HuH-7.5 (cell line): ENCODE results near the gene IL11RA.

Experiments used
- DNase-seq: peaks from one replicate; pipeline ENCODE4 v3.0.0; 2011; ENCODE audit warnings: low spot score

IL11RA gene

GRCh38 chr9:34651876-34652601 lies at the start of gene IL11RA:
IL11RA (plus strand) TSS chr9:34652185; CDS start chr9:34655218, 3,033 bp downstream.
- DNase-seq, result peak; percentile 84

- DNase-seq, result peak; percentile 73
Measured at GRCh38 chr9:34603610-34604231, 48.3 kb upstream of the IL11RA start.

DNA sequence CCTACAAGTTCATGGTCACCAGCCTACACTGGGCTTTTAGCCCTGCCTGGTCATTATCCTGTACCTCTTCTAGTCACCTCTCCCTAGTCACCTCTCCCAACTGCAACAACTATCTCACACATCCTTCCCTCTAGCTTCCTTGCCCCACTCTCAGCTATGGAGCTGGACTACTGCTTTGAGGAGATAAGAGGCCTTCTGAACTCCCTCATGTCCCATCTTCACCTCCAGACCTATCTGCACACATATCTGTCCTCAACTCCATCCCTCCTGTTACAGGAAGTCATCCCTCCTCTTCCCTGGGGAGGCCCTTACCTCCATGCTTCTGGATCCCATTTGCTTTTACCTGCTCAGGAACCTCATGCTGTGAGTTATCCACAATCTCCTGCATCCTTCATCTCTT lies 45.8 kb upstream of the IL11RA start:
- no peak for DNase-seq

DNA sequence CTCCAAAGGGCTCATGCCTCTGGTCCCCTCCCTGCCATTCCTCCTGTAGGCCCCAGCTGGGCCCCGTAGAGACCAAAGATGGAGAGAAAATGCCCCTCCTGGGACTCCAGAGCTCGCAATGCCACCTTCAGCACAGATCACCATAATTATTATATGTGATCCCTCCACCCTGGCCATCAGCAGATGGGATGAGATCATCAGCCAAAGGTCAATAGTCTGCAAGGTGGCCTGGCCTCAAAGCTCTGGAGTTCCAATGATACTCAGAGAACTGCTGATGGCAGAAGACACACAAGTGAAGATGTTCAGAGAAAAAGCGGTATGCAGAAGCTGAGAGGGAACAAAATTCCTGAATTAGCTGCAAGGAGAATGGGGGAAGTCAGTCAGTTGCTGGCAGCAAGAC lies 45.1 kb upstream of the IL11RA start:
- DNase-seq, result no peak

GRCh38 chr9:34607331-34607730 lies 44.7 kb upstream of the IL11RA start:
- no peak for DNase-seq

DNA sequence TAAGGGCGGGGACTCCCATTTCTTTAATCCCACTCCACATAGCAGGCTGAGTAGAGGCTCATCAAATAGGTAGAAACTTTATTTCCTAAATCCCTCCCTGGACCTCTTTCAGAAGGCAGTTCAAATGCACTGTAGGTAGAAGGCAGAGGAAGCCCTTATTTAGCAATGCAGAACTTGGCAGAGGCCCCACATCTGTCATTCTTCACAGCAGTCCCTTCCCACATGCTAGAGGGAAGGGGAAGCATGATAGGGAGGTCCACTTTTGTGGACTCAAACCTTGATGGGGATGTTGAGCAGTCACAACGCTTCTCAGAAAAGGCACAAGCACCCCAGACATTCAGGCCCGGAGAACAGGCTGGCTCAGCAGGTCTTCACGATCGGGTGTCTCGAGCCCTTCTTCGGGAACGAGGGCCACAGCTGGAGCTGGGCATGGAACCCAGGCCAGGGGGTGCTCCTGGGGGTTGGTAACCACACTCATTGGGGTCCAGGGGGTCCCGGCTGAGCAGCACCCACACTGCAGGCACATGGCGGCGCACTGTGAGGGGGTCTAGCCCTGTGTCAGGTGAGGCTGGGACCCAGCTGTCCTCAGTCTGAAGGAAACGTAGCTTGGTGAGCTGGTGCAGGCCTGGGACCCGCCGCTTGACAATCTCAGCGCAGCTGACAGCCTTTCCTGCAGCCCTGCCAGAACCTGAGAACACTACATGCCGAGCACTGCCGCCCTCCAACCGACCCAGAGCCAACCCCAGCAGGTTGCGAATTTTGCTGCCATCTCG lies 41.4 kb upstream of the IL11RA start:
- DNase-seq, result no peak

- DNase-seq, result no peak
Measured at GRCh38 chr9:34611251-34611810, 40.7 kb upstream of the IL11RA start.

DNA sequence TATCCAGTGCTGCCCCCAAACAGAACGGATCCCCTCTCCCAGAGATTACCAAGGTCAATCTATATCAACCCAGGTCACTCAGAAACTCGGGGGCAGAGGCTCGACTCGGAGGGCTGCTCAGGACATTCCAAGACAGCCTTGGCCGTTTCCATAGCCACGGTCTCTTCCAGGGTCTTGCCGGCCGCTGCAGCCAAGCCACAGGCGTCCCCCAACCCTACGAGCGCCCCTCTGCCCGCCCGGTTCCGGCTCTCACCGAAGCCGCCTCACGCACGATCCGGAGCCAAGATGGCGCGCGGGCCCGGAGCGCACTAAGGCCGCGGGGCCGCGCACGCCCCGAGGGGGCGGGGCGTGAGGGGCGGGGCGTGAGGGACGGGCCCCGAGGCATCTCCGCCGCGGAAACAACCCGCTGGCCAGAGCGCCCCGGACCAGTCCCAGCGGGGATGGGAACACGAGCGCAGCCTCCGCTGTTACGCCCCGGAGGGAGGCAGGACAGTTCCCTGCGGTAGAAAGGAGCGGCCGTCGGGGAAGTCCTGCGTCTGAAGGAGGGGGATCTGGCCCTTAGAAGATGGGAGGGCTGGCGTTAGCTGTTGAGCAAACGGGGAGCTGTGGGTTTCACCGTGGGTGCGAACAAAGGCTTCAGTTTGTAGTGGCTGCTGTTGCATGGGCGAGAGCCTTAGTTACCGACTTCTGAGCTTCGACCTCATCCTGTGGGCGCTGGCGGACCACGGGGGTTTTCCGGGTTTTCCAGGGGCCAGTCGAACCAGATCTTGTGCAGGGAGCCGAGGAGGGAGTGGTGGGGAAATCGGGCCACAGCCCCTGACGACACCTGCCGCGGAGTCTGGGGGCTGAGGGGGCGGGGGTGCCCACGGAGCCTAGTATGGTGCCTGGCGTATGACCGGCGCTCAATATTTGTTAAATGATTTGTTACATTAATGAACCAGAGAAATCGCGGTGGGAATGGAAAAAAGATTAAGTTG lies 39.9 kb upstream of the IL11RA start, which contains the start of gene RPP25L:
TSS of gene RPP25L (minus strand) at position 287 of the 977 bp plus-strand sequence. CDS start 801 bp downstream, outside the sequence.
- peak; percentile 82 for DNase-seq

DNA sequence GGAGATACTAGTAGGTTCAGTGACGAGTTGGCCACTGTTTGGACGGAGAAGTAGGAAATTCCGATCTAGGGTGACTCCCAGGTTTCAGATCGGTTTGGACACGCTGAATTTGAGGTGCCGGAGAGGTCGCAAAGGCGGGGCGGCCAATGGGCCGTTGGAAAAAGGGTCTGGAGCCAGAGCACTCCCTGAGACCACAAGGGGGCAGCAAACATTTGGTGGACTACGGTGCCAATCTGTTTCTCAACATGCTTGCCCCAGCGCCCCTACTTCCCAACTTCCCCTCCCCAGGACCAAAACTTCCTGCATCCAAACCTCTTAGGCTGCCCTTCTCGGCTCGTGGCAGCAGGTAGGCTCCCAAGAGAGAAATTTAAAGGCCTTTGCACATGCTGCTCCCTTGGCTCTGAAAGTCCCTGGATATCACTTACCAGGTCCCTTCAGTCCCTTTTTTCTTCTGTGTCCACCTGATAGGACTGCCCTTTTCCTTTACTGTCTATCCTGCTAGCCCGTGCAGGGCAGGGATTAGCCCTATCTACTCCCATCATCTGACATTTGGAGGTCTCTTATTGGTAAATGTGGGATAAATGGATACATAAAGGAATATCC lies 39.1 kb upstream of the IL11RA start:
- DNase-seq, result no peak

DNA sequence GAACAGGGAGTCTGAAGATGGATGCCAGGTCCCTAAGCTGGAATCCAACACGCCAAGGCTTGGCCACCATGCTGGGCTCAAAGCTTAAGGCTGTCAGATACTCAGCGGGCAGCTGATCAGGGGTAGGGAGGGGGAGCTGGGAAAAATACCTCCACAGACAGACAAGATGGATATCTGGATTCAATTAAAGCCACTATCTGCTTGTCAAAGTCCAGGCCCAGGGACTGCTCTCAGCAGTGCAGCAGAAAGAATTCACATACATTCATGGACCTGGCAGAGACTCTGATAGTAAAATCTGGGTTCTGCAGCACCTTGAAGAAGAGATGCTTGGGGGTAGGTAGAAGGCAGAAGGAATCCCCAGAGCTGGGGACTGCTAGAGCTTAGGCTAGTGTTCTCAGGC lies 36.9 kb upstream of the IL11RA start:
- no peak for DNase-seq

DNA sequence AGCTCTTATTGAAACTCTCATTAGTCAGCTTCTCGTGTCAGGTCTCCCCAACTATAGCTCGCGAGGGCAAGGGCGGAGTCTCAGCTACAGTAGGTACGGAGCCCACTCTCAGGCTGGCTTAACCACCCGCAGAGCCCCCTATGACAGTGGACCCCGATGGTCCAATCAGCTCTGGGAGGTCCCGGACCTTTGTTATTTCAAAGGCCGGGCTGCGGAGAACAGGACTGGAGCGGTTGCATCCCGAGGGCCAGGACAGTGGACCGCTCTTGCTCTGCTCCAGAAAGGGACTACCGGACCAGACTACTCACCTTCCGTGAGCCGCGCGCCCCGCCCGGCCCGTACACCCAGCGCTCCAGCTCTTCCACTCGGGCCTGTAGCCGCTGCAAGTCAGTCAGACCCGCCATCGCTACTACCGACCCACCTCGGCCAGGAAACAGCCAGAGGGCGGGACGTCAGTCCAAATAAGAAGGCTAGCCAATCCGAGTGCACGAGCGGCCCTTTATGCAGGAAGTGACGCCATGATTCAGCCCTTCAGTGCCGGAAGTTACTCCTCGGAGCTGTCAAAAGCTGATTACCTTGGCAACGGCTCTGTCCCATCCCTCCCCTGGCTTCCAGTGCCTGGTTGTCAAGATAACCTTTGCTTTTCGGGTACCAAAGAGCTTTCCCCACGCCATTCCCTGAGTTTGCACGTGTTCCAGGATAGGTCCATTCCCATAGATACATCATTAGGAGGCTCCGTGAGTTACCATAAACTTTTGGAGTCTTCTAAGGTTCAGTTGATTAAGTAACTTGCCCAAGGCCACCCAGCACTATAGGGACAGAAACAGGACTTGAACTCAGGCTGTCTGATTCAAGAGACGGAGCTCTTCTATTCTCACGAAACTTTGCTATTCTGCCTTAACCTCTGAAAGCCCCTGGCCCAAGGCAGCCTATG lies 31.7 kb upstream of the IL11RA start, which contains the start of gene DCTN3:
TSS of gene DCTN3 (minus strand) at position 435 of the 934 bp plus-strand sequence. CDS start at position 404, 31 bp downstream.
- DNase-seq, result peak; percentile 94

- DNase-seq, result no peak
Measured at GRCh38 chr9:34623374-34624235, 28.4 kb upstream of the IL11RA start.

DNA sequence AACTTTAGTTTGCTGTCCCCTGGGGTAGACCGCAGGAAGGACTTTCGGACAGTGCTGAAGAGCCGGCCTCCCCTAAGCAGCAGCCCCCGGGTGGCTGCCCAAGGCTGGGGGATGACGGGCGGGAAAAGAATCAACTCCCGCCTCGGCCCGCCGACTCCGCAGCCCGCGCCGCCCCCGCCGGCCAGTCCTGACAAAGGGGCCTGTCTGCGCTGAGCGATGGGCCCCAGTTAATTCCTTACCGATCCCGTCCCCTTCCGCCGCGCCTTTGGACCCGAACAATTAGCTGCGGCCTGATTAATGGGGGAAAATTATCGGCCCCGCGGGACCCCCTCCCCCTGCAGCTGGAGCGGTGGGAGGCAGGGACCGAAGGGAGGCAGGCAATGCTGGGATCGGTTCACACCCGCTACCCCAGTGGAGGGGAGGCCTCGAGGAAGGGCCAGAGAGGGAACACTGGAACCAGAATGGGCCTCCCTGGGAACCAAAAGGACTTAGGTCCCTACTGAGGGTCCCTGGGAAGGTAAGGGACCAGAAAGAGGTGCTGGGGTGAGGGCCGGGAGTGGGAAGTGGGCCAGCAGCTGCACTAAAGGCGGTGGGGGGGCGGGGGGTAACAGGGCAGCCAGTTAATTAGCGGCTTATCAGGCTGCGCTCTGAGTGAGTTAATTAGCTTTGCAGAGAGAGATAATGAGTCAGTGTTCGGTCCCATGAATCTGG lies 27.4 kb upstream of the IL11RA start:
- no peak for DNase-seq

GRCh38 chr9:34625186-34625486 lies 26.8 kb upstream of the IL11RA start:
- no peak for DNase-seq

DNA sequence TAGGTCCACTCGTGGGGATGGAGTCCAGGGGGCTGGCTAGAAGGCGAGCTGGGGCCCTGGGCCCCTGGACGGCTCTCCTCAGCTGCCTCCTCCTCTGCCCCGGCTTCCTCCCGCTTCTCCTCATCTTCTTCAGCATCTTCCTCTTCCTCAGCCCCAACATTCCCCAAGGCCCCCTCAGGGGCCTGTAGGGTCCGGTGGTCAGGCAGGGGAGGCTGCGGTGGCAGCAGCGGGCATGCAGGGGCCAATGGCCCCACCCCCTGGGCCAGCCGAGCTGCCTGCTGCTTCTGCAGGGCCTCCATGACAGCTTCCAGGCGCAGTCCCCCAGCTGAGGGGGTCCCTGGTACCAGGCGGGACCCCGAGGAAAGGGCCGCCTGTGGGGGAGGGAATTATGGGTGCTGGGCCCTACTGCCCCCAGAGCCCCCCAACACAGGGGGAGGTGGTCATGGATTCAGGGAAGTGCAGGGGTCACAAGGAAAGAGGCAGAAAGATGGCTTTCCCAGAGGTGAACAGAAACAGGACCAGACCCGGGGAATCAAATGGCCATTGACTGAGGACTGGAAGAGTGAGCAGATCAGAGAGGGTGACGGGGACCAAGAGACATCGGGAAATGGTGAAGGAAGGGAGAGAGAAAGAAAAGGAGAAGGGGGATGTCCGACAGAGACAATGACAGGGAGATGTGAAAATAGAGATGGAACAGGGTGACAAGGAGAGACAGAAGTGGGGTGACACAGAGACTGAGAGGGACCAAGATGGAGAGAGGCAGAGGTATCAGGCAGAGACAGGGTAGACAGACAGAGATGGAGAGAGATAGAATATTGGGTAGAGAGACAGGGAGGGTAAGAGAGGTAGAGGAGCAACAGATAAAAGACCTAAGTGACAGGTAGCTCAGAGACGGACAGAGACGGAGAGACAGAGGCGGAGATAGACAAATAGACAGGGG lies 24.0 kb upstream of the IL11RA start:
- no peak for DNase-seq

GRCh38 chr9:34628656-34629490 lies 23.1 kb upstream of the IL11RA start, which contains the start of gene ARID3C:
ARID3C (minus strand) TSS chr9:34629066; CDS start chr9:34628014, 1,052 bp downstream.
- peak; percentile 57 for DNase-seq
